DMS 273 (cell line): Measurements from ENCODE around the gene IGSF3.

Source experiments
- DNase-seq: peaks from one replicate; lab custom pipeline; 2025; ENCODE audit not compliant: unreplicated experiment; lab: John Stamatoyannopoulos, UW

The IGSF3 gene

GRCh38 chr1:116561563-116561962, 106.0 kb downstream of the IGSF3 start:
- DNase-seq = no peak

DNA sequence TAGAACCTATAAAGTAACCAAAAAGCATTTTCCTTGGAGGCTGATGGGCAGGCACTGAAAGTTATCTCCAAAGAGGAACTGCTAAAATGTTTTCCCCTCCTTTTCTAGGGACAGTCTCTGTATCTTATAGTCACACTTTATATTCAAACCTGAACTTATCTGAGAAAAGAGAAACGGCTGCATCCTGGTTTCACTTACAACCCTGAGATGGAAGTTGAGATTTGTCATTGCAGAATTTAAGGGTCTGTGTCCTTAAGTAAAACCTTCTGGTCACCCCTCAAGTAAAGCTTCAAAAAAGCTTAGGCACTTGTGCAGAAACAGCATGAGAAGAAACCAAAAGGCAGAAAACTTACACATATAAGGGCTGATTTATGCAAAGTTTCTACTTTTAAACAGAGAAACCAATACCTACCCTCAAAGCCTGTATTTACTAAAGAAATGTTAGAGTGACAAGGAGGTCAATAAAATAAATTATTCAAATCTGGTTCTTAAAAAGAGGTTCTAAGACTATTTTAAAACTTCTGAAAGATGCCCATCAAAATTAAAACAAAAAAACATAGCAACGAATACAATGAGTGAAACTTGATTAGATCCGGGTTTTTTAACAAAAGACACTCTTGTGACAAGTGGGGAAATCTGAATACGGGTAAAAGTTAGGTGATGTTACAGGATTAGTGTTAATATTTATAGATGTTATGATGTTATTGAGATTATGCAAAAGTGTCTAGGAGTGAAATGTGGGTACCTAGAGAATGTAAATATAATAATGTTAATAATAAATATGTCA, 106.6 kb downstream of the IGSF3 start:
- no peak for DNase-seq

GRCh38 chr1:116559304-116559761, 108.2 kb downstream of the IGSF3 start:
- DNase-seq = no peak

DNA sequence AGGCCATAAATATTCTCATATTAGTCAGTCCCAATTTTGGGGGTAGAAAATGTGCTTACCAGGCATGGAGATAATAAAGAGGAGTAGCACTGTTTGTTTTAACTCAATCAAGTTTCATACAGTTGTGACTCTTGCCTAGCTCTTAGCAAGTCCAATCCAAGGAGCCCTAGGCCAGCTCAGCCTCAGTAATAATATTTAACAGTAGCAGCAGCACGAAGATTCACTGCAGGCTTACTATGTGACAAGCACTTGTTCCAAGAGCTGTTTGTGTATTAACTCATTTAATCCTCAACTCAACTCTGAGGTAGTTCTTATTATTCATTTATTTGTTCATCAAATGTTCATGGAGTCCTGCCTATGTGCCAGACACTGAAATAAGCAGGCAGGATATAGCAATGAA, 109.0 kb downstream of the IGSF3 start:
- DNase-seq = no peak

GRCh38 chr1:116558140-116558549, 109.4 kb downstream of the IGSF3 start:
- DNase-seq = peak; percentile 21

DNA sequence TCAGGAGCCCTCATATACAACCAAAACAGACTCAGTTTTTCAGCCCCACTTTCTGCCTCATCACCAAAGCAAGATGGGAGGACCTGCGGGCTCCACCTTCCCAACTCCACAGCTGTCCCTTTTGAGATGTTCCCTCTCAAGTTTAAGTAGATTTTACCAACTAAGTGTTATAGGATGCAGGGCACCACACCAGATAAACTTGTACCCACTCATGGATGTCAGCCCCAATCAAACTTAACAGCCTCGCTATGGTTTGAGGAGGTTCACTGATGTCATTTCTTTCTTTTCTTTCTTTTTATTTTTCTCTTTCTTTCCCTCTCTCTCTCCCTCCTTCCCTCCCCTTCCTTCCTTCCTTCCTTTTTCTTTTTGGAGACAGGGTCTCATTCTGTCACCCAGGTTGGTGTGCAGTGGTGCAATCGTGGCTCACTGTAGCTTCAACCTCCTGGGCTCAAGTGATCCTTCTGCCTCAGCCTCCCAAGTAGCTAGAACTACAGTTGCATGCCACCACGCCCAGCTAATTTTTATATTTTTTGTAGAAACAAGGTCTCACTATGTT, 110.1 kb downstream of the IGSF3 start:
- DNase-seq = peak; percentile 21

- DNase-seq = peak; percentile 51
Observed at GRCh38 chr1:116556289-116557006, 111.1 kb downstream of the IGSF3 start.

GRCh38 chr1:116554924-116555323, 112.6 kb downstream of the IGSF3 start:
- no peak for DNase-seq

DNA sequence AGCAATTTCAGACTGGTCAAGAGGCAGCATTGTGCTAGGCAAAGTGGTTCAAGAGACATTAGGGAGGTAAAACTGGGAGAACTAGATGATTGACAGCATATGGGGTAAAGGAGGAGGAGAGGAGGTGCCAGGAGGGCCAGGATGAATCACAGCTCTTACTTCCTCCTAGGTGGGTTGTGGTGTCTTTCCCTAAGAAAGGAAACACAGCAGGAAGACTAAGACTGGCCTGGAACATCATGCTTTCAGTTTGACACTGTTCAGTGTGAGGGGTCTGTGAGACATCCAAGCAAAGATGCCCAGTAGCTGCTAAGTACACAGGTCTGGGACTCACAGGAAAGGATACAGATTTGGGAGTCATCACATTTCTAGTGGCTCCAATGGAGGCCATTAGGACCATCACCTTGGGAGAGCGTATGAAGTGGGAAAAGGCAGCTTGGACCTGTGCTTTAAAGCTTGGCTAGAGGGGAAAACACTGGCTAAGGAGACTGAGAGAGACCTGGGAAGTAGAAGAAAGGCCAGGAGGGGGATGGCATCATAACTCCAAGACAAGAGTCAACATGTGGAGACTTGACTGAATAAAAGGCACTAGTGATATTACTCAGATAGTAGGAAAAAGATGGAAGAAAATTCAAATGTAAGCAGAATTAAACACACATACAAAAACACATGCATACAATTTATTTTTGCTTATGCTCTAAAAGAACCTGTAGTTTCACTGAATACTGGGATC, 114.0 kb downstream of the IGSF3 start:
- DNase-seq = no peak

DNA sequence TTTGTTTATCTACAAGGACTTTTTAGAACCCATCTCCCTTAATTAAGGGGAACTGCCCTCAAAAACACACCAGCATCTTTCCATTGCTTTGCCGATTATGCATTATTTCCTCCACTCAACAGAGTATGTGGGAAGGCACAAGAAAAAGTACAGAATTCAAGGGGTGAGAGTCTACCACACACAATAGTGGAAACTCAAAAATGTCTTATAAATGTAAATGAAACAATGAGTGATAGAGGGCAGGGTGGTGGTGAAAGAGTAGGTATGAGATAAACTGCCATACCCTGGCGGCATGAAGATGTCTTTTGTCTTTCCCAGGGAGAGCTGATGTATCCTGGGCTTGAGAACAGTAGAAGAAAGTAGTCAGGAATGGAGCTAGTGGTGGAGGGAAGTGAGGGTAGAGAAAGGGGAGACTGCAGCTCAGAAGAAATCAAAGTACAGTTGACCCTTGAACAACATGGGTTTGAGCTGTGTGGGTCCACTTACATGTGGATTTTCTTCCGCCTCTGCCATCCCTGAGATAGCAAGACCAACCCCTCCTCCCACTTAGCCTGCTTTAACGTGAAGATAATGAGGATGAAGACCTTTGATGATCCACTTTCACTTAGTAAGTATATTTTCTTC, 121.1 kb downstream of the IGSF3 start:
- DNase-seq = no peak

DNA sequence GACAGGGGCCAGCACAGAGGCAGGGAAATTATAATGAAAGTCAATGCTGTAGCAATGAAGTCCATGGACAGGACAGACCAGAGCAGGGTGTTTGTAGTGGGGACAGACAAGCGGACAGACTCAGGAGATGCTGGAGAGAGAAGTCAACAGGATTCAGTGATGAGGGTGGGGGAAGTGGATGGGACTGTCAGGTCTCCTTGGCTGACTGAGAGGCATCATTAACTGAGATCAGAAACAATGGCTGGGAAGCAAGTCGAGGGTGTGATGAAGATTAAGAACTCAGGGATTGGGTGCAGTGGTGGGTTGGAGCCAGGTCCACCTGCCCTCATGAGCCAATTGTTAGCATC, 122.2 kb downstream of the IGSF3 start:
- no peak for DNase-seq

DNA sequence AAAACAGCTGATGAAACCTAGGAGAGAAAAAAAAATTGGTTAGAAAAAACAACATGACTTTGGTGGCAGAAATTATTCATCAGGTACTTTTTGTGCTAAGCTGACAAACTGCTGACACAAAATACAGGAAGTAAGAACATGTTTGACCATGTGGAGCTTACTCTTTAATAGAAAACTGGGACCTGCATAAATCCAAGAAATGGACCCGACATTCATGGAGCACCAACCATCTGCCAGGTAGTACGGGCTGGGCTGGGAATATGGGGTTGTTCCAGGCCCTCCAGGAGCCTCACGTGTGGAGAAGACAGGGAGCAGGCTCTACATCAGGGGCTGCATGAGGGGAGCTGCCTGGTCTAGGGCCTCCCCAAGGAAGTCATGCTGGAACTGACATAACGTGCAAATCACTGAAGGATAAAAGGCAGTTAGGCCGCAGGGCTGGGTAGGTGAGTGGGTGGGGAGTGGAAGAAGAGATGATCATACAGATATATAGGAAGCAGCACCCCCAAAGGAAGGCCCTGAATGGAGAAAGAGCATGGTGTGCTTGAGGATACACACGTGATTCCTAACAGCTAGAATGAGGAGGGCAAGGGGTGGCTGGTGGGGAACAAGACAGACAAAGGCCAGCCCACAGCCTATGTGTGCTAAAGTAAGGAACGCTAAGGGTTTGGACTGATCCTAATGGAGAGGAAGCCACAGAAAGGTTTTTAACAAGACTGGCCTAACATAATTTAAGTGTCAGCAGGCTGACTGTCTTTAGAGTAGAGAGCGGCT, 122.8 kb downstream of the IGSF3 start:
- no peak for DNase-seq

- no peak for DNase-seq
Observed at GRCh38 chr1:116540088-116540487, 127.4 kb downstream of the IGSF3 start.

DNA sequence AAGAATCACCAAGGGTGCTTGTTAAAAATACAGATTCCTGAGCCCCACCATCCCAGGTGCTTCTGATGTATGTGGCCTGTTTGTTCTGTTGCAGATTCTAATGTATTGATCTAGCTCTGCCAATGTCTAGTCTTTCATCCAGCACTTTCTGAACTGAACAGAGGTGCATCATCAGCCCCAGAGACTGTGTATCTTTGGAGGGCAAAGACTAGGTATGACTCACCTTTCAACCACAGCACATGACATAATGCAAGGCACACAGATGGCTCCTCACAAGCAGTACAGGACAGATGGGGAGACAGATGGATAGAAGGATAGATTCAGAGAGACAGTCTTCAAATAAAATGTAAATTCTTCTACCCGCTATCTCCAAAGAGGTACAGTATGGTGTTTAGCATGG, 129.0 kb downstream of the IGSF3 start:
- DNase-seq = peak; percentile 97

DNA sequence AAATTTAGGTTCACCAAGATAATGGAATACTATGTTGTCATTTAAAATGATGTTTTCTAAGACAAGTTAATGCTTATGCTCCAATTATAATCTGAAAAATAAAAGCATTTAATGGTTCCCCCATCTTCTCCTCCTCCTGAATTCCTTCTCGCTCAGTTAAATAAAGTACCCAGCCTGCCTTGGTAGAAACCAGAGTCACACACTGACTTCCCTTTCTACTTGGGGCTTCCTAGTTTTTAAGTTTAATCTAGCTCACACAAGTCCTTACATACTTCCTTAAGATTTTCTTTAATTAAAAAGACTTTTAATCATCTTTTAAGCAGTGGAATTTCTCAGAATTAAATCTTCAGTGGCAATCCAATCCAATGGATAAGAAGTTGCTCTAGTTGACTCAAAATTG, 129.6 kb downstream of the IGSF3 start:
- DNase-seq = no peak

DNA sequence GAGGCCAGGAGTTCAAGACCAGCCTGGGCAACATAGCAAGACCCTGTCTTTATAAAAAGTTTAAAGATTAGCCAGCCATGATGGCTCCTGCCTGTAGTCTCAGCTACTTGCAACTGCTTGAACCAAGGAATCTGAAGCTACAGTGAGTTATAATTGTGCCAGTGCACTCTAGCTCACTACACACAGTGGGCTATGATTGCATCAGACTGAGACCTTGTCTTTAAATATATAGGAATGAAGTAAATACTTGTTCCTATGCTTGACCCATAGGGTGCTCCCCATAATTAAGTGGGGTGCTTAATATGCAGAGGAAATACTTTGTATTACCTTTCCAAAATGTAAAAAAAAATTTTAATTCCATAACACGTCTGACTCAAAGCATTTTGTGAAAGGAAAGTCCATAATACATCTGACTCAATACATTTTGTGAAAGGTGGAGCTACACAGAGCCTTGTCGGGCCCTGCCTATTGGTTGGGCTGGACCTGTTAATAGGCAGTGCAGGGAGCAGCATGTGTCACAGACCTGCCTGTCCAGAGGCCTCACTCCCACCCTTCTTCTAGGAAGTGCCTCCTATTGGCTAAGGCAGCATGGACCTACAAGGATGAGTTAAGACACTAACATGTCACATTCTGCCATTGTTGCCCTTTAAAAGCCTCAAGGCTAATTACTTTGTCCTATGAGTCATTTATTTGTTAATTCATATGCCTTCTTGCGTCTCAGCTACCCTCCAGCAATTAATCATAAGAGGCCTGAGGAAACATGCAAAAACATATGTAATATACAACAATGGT, 130.3 kb downstream of the IGSF3 start:
- peak; percentile 27 for DNase-seq

GRCh38 chr1:116534014-116534739, 133.4 kb downstream of the IGSF3 start:
- no peak for DNase-seq

DNA sequence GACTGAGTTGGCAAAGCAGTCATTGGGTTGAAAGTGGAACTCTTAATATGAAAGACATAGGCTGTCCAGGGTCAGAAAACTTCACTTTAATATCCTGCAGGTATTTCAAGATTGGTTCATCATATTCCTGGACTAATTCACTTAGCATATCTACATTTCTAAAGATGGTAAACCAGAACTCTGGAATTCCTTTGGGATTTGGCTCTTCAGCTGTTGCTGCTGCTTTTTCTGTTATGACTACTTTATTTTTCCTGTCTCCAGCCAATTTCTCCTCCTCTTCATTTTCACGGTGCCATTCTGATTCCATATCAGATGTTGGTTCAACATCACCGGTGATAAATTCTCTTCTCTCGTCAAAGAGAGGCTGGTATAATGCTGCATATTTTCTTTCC, 134.1 kb downstream of the IGSF3 start:
- DNase-seq = no peak
